Progenitor cell of endocrine pancreas (in vitro differentiated cells): ENCODE data around the gene DNAJB6. TPM values are rescaled to one million over a fixed set of nuclear protein-coding genes. Genes with fewer than 3 reads are reported as not detected.
"Not testable (repeated sequence)": the region's sequence is repeated elsewhere in the genome, so short reads cannot be mapped to it uniquely, and the experiment has no call there.

Experiments used
- DNase-seq: peaks from one replicate; pipeline ENCODE4 v3.0.0; 2021; ENCODE audit warnings: low spot score; ENCODE audit not compliant: unreplicated experiment
- H3K27ac Mint-ChIP-seq: 2 replicates; pipeline ENCODE4 v1.8.0; 2021; ENCODE audit warnings: mild to moderate bottlenecking, moderate library complexity, mixed read lengths
- H3K27me3 Mint-ChIP-seq: 2 replicates; pipeline ENCODE4 v1.8.0; 2021; ENCODE audit warnings: mixed read lengths
- H3K36me3 Mint-ChIP-seq: 2 replicates; pipeline ENCODE4 v1.8.0; 2022; ENCODE audit warnings: mixed read lengths; ENCODE audit not compliant: insufficient read depth
- H3K4me1 Mint-ChIP-seq: 2 replicates; pipeline ENCODE4 v1.8.0; 2021; ENCODE audit warnings: low read depth, mixed read lengths
- H3K4me3 Mint-ChIP-seq: 2 replicates; pipeline ENCODE4 v1.8.0; 2021; ENCODE audit warnings: low read depth, mild to moderate bottlenecking, moderate library complexity, mixed read lengths
- H3K9me3 Mint-ChIP-seq: 2 replicates; pipeline ENCODE4 v1.8.0; 2021; ENCODE audit warnings: low read depth, mixed read lengths
- CTCF ChIP-seq: fragments of 200-600 bp; sonication (generic); IDR thresholded peaks from one replicate; pipeline ENCODE4 v1.5.0; 2021; ENCODE audit warnings: antibody characterized with exemption, mild to moderate bottlenecking; ENCODE audit not compliant: unreplicated experiment
- total RNA-seq: library from RNA; stranded (reverse); gene quantifications from 2 replicates; pipeline ENCODE4 v1.2.1, GENCODE V29; 2021

Gene DNAJB6
- total RNA-seq, 1 donor from 2014 or later = 119 TPM

GRCh38 chr7:157329447-157329846, 7.4 kb upstream of the DNAJB6 start:
- DNase-seq = no peak
- Mint-ChIP-seq H3K4me3 (no peak overlapping the region), H3K27ac (no peak overlapping the region), H3K4me1 (no peaks in the 10 kb centered on the region), H3K9me3 (no peaks in the 10 kb centered on the region), H3K27me3 (peaks cover 4% of the 10 kb centered on the region), H3K36me3 (no peaks in the 10 kb centered on the region)
- TF ChIP-seq CTCF = no peak

GRCh38 chr7:157330567-157330966, 6.2 kb upstream of the DNAJB6 start:
- H3K9me3 Mint-ChIP-seq, H3K4me3 Mint-ChIP-seq, DNase-seq, H3K27ac Mint-ChIP-seq, H3K36me3 Mint-ChIP-seq, H3K4me1 Mint-ChIP-seq, H3K27me3 Mint-ChIP-seq: not testable (repeated sequence)

- H3K27me3 Mint-ChIP-seq, H3K4me3 Mint-ChIP-seq, DNase-seq, H3K36me3 Mint-ChIP-seq, H3K4me1 Mint-ChIP-seq, H3K27ac Mint-ChIP-seq, H3K9me3 Mint-ChIP-seq: not testable (repeated sequence)
These were observed 5.8 kb upstream of the DNAJB6 start for GRCh38 chr7:157331049-157331448.

- Mint-ChIP-seq H3K9me3 (no peaks in the 10 kb centered on the region), H3K4me1 (peaks cover 18% of the 10 kb centered on the region), H3K4me3 (peak overlapping the region; percentile 89), H3K36me3 (peaks cover 7% of the 10 kb centered on the region), H3K27ac (no peak overlapping the region), H3K27me3 (peaks cover 9% of the 10 kb centered on the region)
- TF ChIP-seq CTCF = no peak
- no peak for DNase-seq
These were observed 1.6 kb upstream of the DNAJB6 start for GRCh38 chr7:157335236-157335635.

- no peak for TF ChIP-seq CTCF
- Mint-ChIP-seq H3K9me3 (no peaks in the 10 kb centered on the region), H3K4me3 (peak overlapping the region; percentile 89), H3K27me3 (peaks cover 9% of the 10 kb centered on the region), H3K27ac (peak overlapping the region; percentile 99), H3K4me1 (peaks cover 18% of the 10 kb centered on the region), H3K36me3 (peaks cover 7% of the 10 kb centered on the region)
- DNase-seq = no peak
These were observed 817 bp upstream of the DNAJB6 start for GRCh38 chr7:157335991-157336382.

GRCh38 chr7:157337316-157338149, 729 bp downstream of the DNAJB6 start:
- no peak for TF ChIP-seq CTCF
- peaks cover 5% of the 10 kb centered on the region for H3K27me3 Mint-ChIP-seq
- peaks cover 21% of the 10 kb centered on the region for H3K4me1 Mint-ChIP-seq
- peak overlapping the region; percentile 87 for H3K4me3 Mint-ChIP-seq
- H3K9me3 Mint-ChIP-seq = no peaks in the 10 kb centered on the region
- H3K27ac Mint-ChIP-seq = peak overlapping the region; percentile 80
- DNase-seq = peak; percentile 59
- H3K36me3 Mint-ChIP-seq = peaks cover 7% of the 10 kb centered on the region
